CD14-positive monocyte (primary cell): ENCODE measurements around the gene SPRY2. TPM values are rescaled to one million over a fixed set of nuclear protein-coding genes. Genes with fewer than 3 reads are reported as not detected.

Experiments used
- DNase-seq, 3 donors: peaks; one replicate each; pipeline ENCODE4 v3.0.0-alpha.2; 2011 to 2022
- H2AFZ ChIP-seq: 2 replicates; pipeline ENCODE4 v1.6.0; 2012; ENCODE audit warnings: mild to moderate bottlenecking, low read depth, low read length, inconsistent platforms; ENCODE audit not compliant: insufficient read depth, poor library complexity, severe bottlenecking
- H3K27ac ChIP-seq, 2 donors: 1 replicate in 1 of 2; 2 replicates in 1 of 2; pipeline ENCODE4 v1.5.1; 2012 to 2013; ENCODE audit warnings: low read length in 2 of 2, control low read depth in 1 of 2, inconsistent platforms in 1 of 2, low read depth in 1 of 2, mild to moderate bottlenecking in 1 of 2
- H3K27me3 ChIP-seq, 2 donors: one replicate each; pipeline versions ENCODE4 v1.6.0 to v1.6.1; 2011 to 2013; ENCODE audit warnings: low read length in 2 of 2; ENCODE audit not compliant: control insufficient read depth in 2 of 2, insufficient read depth in 2 of 2
- H3K36me3 ChIP-seq, 2 donors: replicated peaks in 1 of 2; 1 replicate in 1 of 2; 2 replicates in 1 of 2; pipeline versions ENCODE4 v1.5.1 to v1.6.1; 2012 to 2013; ENCODE audit warnings: low read length in 2 of 2, control low read depth in 1 of 2, inconsistent platforms in 1 of 2, mild to moderate bottlenecking in 1 of 2; ENCODE audit not compliant: insufficient read depth in 2 of 2, control insufficient read depth in 1 of 2
- H3K4me1 ChIP-seq, 2 donors: 1 replicate in 1 of 2; 2 replicates in 1 of 2; pipeline versions ENCODE4 v1.5.1 to v1.6.1; 2012 to 2013; ENCODE audit warnings: low read length in 2 of 2, control low read depth in 1 of 2, inconsistent platforms in 1 of 2, mild to moderate bottlenecking in 1 of 2, moderate library complexity in 1 of 2; ENCODE audit not compliant: insufficient read depth in 2 of 2, control insufficient read depth in 1 of 2
- H3K4me2 ChIP-seq: replicated peaks from 2 replicates; pipeline ENCODE3; 2012; ENCODE audit warnings: low read length, moderate library complexity, mild to moderate bottlenecking; ENCODE audit not compliant: poor library complexity, severe bottlenecking; ENCODE audit errors: extremely low read depth
- H3K4me3 ChIP-seq, 3 experiments: fragments of 200-600 bp in 1 of 3; sonication (generic) in 1 of 3; replicated peaks in 1 of 3; 1 replicate in 2 of 3; 2 replicates in 1 of 3; pipeline ENCODE4 v1.5.1; 2011 to 2013; ENCODE audit warnings: low read length in 3 of 3, mild to moderate bottlenecking in 3 of 3, control low read depth in 2 of 3, low read depth in 2 of 3, inconsistent platforms in 1 of 3, moderate library complexity in 1 of 3
- H3K79me2 ChIP-seq: 2 replicates; pipeline ENCODE4 v1.6.0; 2012; ENCODE audit warnings: mild to moderate bottlenecking, control low read depth, inconsistent platforms, low read length, moderate library complexity; ENCODE audit not compliant: insufficient read depth
- H3K9ac ChIP-seq: 2 replicates; pipeline ENCODE4 v1.6.0; 2017; ENCODE audit warnings: low read length, mild to moderate bottlenecking; ENCODE audit not compliant: insufficient read depth, poor library complexity, severe bottlenecking
- H3K9me3 ChIP-seq, 2 donors: replicated peaks in 1 of 2; 1 replicate in 1 of 2; 2 replicates in 1 of 2; pipeline versions ENCODE4 v1.5.1 to v1.6.1; 2012 to 2013; ENCODE audit warnings: low read length in 2 of 2, control low read depth in 1 of 2; ENCODE audit not compliant: control insufficient read depth in 1 of 2, insufficient read depth in 1 of 2
- H4K20me1 ChIP-seq: 2 replicates; pipeline ENCODE4 v1.6.0; 2012; ENCODE audit warnings: mild to moderate bottlenecking, low read length, control low read depth, moderate library complexity; ENCODE audit not compliant: insufficient read depth
- H3K27ac Mint-ChIP-seq, 7 donors: one replicate each; pipeline ENCODE4 v1.8.0; 2020; ENCODE audit warnings: mild to moderate bottlenecking in 7 of 7, mixed read lengths in 7 of 7, moderate library complexity in 6 of 7, inconsistent platforms in 2 of 7
- H3K27me3 Mint-ChIP-seq, 3 donors: one replicate each; pipeline ENCODE4 v1.8.0; 2021 to 2022; ENCODE audit warnings: low read depth in 3 of 3, mild to moderate bottlenecking in 3 of 3, mixed read lengths in 3 of 3, moderate library complexity in 3 of 3, inconsistent platforms in 1 of 3
- H3K36me3 Mint-ChIP-seq, 2 donors: one replicate each; pipeline ENCODE4 v1.8.0; 2020; ENCODE audit warnings: mixed read lengths in 2 of 2, inconsistent platforms in 1 of 2, mild to moderate bottlenecking in 1 of 2
- H3K4me1 Mint-ChIP-seq: one replicate; pipeline ENCODE4 v1.8.0; 2020; ENCODE audit warnings: mild to moderate bottlenecking, mixed read lengths
- H3K4me3 Mint-ChIP-seq, 2 donors: one replicate each; pipeline ENCODE4 v1.8.0; 2020; ENCODE audit warnings: mild to moderate bottlenecking in 2 of 2, mixed read lengths in 2 of 2, moderate library complexity in 1 of 2
- H3K9me3 Mint-ChIP-seq, 7 donors: one replicate each; pipeline ENCODE4 v1.8.0; 2020 to 2022; ENCODE audit warnings: mixed read lengths in 7 of 7, mild to moderate bottlenecking in 6 of 7, moderate library complexity in 6 of 7, inconsistent platforms in 2 of 7
- WGBS: methylation state at CpG from one replicate; pipeline ENCODE4 v1.1.5; 2013; ENCODE audit warnings: missing lambda C conversion rate; ENCODE audit not compliant: insufficient coverage; 5-methylcytosine and 5-hydroxymethylcytosine counted together
- intact Hi-C, 2 donors: fragments of 100-400 bp; cut with micrococcal nuclease; formaldehyde crosslinking; loops; one replicate each; pipeline versions ENCODE4 v1.15.0 to v1.15.1; 2023
- polyA plus RNA-seq, 3 donors: library from polyadenylated mRNA; depleted of rRNA in 1 of 3; unstranded in 2 of 3; stranded (reverse) in 1 of 3; fragments of 300-500 nt in 2 of 3; fragments of >200 nt in 1 of 3; fragmentation: Illumina TruSeq in 2 of 3; gene quantifications; 1 replicate in 2 of 3; 2 replicates in 1 of 3; pipeline ENCODE4 v1.2.3, GENCODE V29; 2012 to 2021
- TF ChIP-seq, protein P1 (sequence below): fragments of 200-600 bp; IDR thresholded peaks from one replicate; pipeline ENCODE4 v1.8.0; 2022; ENCODE audit warnings: antibody characterized with exemption, mild to moderate bottlenecking

The SPRY2 gene
- polyA plus RNA-seq, 3 donors, result 0.26 to 1.8 (median 0.73) TPM

DNA sequence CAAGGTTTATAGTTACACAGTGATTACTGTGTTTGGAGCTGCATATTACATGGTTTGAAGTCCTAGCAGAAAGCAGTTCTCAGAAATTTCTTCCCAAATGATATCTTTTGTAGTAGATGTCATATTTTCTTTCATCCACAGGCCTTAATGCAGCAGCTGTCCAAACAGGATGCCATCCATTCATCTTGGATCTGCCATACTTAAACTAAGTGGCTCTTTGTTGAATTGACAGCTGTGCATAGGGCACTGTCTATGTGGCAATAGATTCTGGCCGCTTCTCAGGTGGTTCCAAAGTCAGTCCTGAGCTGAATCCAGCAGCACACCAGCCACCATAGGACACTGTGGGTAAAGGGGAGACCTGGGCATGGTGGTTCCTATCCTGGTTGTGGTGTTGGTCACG is 41.6 kb upstream of the SPRY2 start:
- H3K36me3 Mint-ChIP-seq, result no peaks in the 10 kb centered on the region
- H3K4me2 ChIP-seq, result no peak overlapping the region
- H3K79me2 ChIP-seq, result no peaks in the 10 kb centered on the region
- no peak for DNase-seq
- H3K4me1 Mint-ChIP-seq, result no peaks in the 10 kb centered on the region
- intact Hi-C loops, result no loop called here
- H3K9ac ChIP-seq, result no peak overlapping the region
- no peaks in the 10 kb centered on the region for H3K4me1 ChIP-seq
- no peak overlapping the region for H3K27ac Mint-ChIP-seq
- H3K27ac ChIP-seq, result no peak overlapping the region
- H4K20me1 ChIP-seq, result no peaks in the 10 kb centered on the region
- H3K9me3 Mint-ChIP-seq, result peaks cover 0 to 7% (median 0%) of the 10 kb centered on the region in 7 donors
- H3K9me3 ChIP-seq, result peaks cover 0 to 2% of the 10 kb centered on the region in 2 donors
- no peak overlapping the region for H3K4me3 Mint-ChIP-seq
- H3K4me3 ChIP-seq, result no peak overlapping the region
- H2AFZ ChIP-seq, result no peak overlapping the region
- no CpG with 5 or more reads among the region's 2 CpGs for WGBS
- no peaks in the 10 kb centered on the region for H3K27me3 Mint-ChIP-seq
- H3K36me3 ChIP-seq, result no peaks in the 10 kb centered on the region
- no peaks in the 10 kb centered on the region for H3K27me3 ChIP-seq
- TF ChIP-seq, protein P1, sequence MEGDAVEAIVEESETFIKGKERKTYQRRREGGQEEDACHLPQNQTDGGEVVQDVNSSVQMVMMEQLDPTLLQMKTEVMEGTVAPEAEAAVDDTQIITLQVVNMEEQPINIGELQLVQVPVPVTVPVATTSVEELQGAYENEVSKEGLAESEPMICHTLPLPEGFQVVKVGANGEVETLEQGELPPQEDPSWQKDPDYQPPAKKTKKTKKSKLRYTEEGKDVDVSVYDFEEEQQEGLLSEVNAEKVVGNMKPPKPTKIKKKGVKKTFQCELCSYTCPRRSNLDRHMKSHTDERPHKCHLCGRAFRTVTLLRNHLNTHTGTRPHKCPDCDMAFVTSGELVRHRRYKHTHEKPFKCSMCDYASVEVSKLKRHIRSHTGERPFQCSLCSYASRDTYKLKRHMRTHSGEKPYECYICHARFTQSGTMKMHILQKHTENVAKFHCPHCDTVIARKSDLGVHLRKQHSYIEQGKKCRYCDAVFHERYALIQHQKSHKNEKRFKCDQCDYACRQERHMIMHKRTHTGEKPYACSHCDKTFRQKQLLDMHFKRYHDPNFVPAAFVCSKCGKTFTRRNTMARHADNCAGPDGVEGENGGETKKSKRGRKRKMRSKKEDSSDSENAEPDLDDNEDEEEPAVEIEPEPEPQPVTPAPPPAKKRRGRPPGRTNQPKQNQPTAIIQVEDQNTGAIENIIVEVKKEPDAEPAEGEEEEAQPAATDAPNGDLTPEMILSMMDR, result no peak

- DNase-seq, result no peak
- TF ChIP-seq, protein P1, result no peak
- Histone ChIP-seq H3K4me2 (no peak overlapping the region), H3K9ac (no peak overlapping the region), H3K4me3 (no peak overlapping the region), H3K36me3 (no peaks in the 10 kb centered on the region), H3K27ac (no peak overlapping the region), H3K79me2 (no peaks in the 10 kb centered on the region), H3K9me3 (peaks cover 0 to 2% of the 10 kb centered on the region in 2 donors), H3K27me3 (no peaks in the 10 kb centered on the region), H3K4me1 (no peaks in the 10 kb centered on the region), H4K20me1 (no peaks in the 10 kb centered on the region), H2AFZ (no peak overlapping the region)
- Mint-ChIP-seq H3K27me3 (peaks cover 0 to 2% (median 0%) of the 10 kb centered on the region in 3 donors), H3K9me3 (peaks cover 0 to 9% (median 0%) of the 10 kb centered on the region in 7 donors), H3K36me3 (no peaks in the 10 kb centered on the region), H3K4me1 (no peaks in the 10 kb centered on the region), H3K4me3 (no peak overlapping the region), H3K27ac (no peak overlapping the region)
- no CpG with 5 or more reads among the region's 3 CpGs for WGBS
- intact Hi-C loops, result no loop called here
These were observed 38.3 kb upstream of the SPRY2 start for GRCh38 chr13:80379245-80379644.
